ENCODE measurements around the gene CTDSPL.
"Not testable (repeated sequence)": the region's sequence is repeated elsewhere in the genome, so short reads cannot be mapped to it uniquely, and the experiment has no call there.

The CTDSPL gene

GRCh38 chr3:37987751-37988179, 126.1 kb downstream of the CTDSPL start:
- FAIRE-seq (no peak), DNase-seq (ENCODE audit: insufficient read length, low spot score) (no peak)
- no peak for TF ChIP-seq CTCF (IDR thresholded peaks at IDR 0.05; ENCODE audit: insufficient read depth, missing control alignments)

- not testable (repeated sequence) for DNase-seq (ENCODE audit: insufficient read length, low spot score); FAIRE-seq
These were observed 126.7 kb downstream of the CTDSPL start for GRCh38 chr3:37988376-37988775.

- FAIRE-seq (no peak), DNase-seq (ENCODE audit: insufficient read length, low spot score) (no peak)
- no peak for TF ChIP-seq CTCF (IDR thresholded peaks at IDR 0.05; ENCODE audit: insufficient read depth, missing control alignments)
These were observed 127.3 kb downstream of the CTDSPL start for GRCh38 chr3:37988931-37989525.

GRCh38 chr3:37989821-37990480, 128.3 kb downstream of the CTDSPL start:
- FAIRE-seq (no peak), DNase-seq (ENCODE audit: insufficient read length, low spot score) (no peak)
- no peak for TF ChIP-seq CTCF (IDR thresholded peaks at IDR 0.05; ENCODE audit: insufficient read depth, missing control alignments)

GRCh38 chr3:37990527-37990926, 128.8 kb downstream of the CTDSPL start, which contains the start of gene VILL:
Gene VILL (plus strand): TSS chr3:37990786. CDS start chr3:37993673, 2,887 bp downstream.
- FAIRE-seq (no peak), DNase-seq (ENCODE audit: insufficient read length, low spot score) (no peak)
- TF ChIP-seq CTCF (IDR thresholded peaks at IDR 0.05; ENCODE audit: insufficient read depth, missing control alignments): no peak

- no peak for DNase-seq (ENCODE audit: insufficient read length, low spot score)
These were observed 129.4 kb downstream of the CTDSPL start for GRCh38 chr3:37991109-37991508.

GRCh38 chr3:37991823-37992222, 130.1 kb downstream of the CTDSPL start:
- no peak for TF ChIP-seq CTCF (IDR thresholded peaks at IDR 0.05; ENCODE audit: insufficient read depth, missing control alignments)
- no peak for DNase-seq (ENCODE audit: insufficient read length, low spot score)
- no peak for FAIRE-seq

More at GRCh38 chr3:37991109-37991508, 129.4 kb downstream of the CTDSPL start:
- TF ChIP-seq CTCF (IDR thresholded peaks at IDR 0.05; ENCODE audit: insufficient read depth, missing control alignments): no peak
- FAIRE-seq: no peak
